Testis (tissue), 2 donors: ENCODE measurements around the gene HPSE2.

Experiments used
- POLR2A ChIP-seq: fragments of 450-650 bp; IDR thresholded peaks from one replicate; pipeline ENCODE4 v1.6.1; 2017; ENCODE audit warnings: antibody characterized with exemption, mild to moderate bottlenecking, moderate library complexity
- TF ChIP-seq, protein P1 (sequence below), 3 experiments: fragments of 450-650 bp in 2 of 3; fragments of 200-600 bp in 1 of 3; sonication (generic) in 1 of 3; IDR thresholded peaks; one replicate each; pipeline ENCODE4 v1.5.1; 2016 to 2019; ENCODE audit warnings: antibody characterized with exemption in 3 of 3, mild to moderate bottlenecking in 2 of 3, moderate library complexity in 1 of 3

DNA sequence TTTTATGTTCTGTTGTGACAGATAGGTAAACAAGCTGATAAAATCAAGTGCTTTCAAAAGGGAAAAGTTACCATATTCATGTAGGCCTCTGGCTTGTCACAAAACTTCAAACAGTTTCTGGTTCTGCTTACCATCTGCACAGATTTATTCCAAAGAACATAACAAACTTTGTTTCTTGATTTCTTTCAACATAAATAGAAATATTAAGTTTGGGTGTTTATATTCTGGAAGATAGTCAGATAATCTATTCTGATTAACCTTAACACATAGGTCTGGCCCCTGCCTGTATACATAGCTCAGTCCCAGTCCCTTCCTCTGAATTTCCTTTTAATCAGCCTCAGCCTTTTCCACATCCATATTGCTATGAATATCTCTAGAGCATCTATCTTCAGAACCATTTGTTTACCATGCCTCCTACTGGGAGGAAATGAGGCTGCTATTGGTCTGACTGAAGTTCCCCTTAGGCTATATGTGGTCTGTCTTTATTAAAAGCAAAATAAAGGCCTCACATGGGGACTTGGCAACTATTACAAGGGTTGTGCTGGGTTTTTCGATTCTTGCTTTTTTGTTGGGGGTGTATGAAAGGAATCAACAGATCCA, 319.0 kb downstream of the HPSE2 start:
- TF ChIP-seq, protein P1, sequence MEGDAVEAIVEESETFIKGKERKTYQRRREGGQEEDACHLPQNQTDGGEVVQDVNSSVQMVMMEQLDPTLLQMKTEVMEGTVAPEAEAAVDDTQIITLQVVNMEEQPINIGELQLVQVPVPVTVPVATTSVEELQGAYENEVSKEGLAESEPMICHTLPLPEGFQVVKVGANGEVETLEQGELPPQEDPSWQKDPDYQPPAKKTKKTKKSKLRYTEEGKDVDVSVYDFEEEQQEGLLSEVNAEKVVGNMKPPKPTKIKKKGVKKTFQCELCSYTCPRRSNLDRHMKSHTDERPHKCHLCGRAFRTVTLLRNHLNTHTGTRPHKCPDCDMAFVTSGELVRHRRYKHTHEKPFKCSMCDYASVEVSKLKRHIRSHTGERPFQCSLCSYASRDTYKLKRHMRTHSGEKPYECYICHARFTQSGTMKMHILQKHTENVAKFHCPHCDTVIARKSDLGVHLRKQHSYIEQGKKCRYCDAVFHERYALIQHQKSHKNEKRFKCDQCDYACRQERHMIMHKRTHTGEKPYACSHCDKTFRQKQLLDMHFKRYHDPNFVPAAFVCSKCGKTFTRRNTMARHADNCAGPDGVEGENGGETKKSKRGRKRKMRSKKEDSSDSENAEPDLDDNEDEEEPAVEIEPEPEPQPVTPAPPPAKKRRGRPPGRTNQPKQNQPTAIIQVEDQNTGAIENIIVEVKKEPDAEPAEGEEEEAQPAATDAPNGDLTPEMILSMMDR (IDR thresholded peaks at IDR 0.05) = no peak
- TF ChIP-seq POLR2A = no peak
